KMS-11 (cell line): Measurements from ENCODE around the gene ENTPD2.
"Not testable (repeated sequence)": the region's sequence is repeated elsewhere in the genome, so short reads cannot be mapped to it uniquely, and the experiment has no call there.

ENCODE experiments used
- H2AFZ ChIP-seq: fragments of 200-600 bp; sonication (generic); 2 replicates; pipeline ENCODE4 v1.6.1; 2016; ENCODE audit warnings: antibody characterized with exemption, mixed run types, low read depth
- H3K27ac ChIP-seq: fragments of 200-600 bp; sonication (generic); 2 replicates; pipeline ENCODE4 v1.6.1; 2016; ENCODE audit warnings: mild to moderate bottlenecking, mixed run types
- H3K27me3 ChIP-seq: fragments of 200-600 bp; sonication (generic); 2 replicates; pipeline ENCODE4 v1.6.1; 2017; ENCODE audit warnings: mild to moderate bottlenecking, low read depth, mixed run types, moderate library complexity; ENCODE audit not compliant: insufficient read depth
- H3K36me3 ChIP-seq: fragments of 200-600 bp; sonication (generic); 2 replicates; pipeline ENCODE4 v1.6.1; 2017; ENCODE audit warnings: mild to moderate bottlenecking, mixed run types; ENCODE audit not compliant: insufficient read depth
- H3K4me1 ChIP-seq: fragments of 200-600 bp; sonication (generic); 2 replicates; pipeline ENCODE4 v1.6.1; 2016; ENCODE audit warnings: mild to moderate bottlenecking, low read depth, mixed run types; ENCODE audit not compliant: poor library complexity, severe bottlenecking
- H3K4me2 ChIP-seq: fragments of 200-600 bp; sonication (generic); 2 replicates; pipeline ENCODE4 v1.7.0; 2016; ENCODE audit warnings: mild to moderate bottlenecking, mixed run types
- H3K4me3 ChIP-seq: fragments of 200-600 bp; sonication (generic); IDR thresholded peaks from 2 replicates; pipeline ENCODE4 v1.6.1; 2017; ENCODE audit warnings: low read depth, low read length, mixed read lengths; ENCODE audit not compliant: insufficient read depth
- H3K79me2 ChIP-seq: fragments of 200-600 bp; sonication (generic); 2 replicates; pipeline ENCODE4 v1.6.1; 2016; ENCODE audit warnings: low read depth, mixed run types; ENCODE audit not compliant: insufficient read depth
- H3K9ac ChIP-seq: fragments of 200-600 bp; sonication (generic); 2 replicates; pipeline ENCODE4 v1.6.1; 2016; ENCODE audit warnings: mild to moderate bottlenecking, mixed run types
- H4K20me1 ChIP-seq: fragments of 200-600 bp; sonication (generic); 2 replicates; pipeline ENCODE4 v1.6.1; 2016; ENCODE audit warnings: mild to moderate bottlenecking, mixed run types; ENCODE audit not compliant: insufficient read depth
- TF ChIP-seq, protein P1 (sequence below): fragments of 200-600 bp; sonication (generic); conservative IDR thresholded peaks from 2 replicates; pipeline ENCODE4 v1.6.1; 2017; ENCODE audit warnings: low read depth, mild to moderate bottlenecking, antibody characterized with exemption, low read length, moderate library complexity, mixed read lengths

The ENTPD2 gene

DNA sequence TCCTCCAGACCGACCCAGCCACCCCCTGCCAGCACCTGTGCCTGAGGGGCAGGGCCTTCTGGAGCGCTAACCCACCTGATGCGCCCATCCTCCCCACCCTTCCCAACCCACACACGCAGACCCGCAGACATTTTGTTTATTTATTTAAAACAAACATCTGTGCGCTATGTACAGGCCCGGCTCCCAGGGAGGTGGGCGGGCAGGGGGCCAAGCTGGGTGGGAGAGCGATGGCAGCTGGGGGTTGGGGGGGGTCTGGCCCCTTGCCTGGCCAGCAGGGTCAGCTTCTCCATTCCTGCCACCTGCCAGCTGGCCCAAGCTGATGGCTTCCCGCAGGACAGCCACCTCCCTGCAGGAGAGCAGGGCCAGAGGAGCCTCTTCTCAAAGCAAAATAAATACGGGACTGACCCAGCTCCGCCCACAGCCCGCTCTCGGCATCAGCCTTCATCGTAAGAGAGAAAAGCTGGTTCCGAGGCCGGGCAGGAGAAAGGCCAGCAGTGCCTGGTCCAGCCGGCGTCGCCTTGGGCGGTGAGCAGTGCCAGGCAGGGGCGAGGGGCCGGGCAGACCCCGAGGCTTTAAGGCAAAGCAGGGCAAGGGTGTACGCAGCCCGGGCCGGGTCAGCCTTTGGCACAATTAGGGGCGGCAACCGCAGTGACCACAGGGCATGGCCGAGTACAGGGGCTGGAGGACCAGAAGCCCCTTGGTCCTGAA is 46.6 kb downstream of the ENTPD2 start:
- H4K20me1 ChIP-seq = no peaks in the 10 kb centered on the region
- H3K27ac ChIP-seq = no peak overlapping the region
- H3K36me3 ChIP-seq = no peaks in the 10 kb centered on the region
- H3K27me3 ChIP-seq = peaks cover 50% of the 10 kb centered on the region
- H3K4me3 ChIP-seq = no peak overlapping the region
- H3K4me1 ChIP-seq = no peaks in the 10 kb centered on the region
- TF ChIP-seq, protein P1, sequence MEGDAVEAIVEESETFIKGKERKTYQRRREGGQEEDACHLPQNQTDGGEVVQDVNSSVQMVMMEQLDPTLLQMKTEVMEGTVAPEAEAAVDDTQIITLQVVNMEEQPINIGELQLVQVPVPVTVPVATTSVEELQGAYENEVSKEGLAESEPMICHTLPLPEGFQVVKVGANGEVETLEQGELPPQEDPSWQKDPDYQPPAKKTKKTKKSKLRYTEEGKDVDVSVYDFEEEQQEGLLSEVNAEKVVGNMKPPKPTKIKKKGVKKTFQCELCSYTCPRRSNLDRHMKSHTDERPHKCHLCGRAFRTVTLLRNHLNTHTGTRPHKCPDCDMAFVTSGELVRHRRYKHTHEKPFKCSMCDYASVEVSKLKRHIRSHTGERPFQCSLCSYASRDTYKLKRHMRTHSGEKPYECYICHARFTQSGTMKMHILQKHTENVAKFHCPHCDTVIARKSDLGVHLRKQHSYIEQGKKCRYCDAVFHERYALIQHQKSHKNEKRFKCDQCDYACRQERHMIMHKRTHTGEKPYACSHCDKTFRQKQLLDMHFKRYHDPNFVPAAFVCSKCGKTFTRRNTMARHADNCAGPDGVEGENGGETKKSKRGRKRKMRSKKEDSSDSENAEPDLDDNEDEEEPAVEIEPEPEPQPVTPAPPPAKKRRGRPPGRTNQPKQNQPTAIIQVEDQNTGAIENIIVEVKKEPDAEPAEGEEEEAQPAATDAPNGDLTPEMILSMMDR = no peak
- H3K4me2 ChIP-seq = no peak overlapping the region
- H2AFZ ChIP-seq = no peak overlapping the region
- no peaks in the 10 kb centered on the region for H3K79me2 ChIP-seq
- H3K9ac ChIP-seq = no peak overlapping the region

DNA sequence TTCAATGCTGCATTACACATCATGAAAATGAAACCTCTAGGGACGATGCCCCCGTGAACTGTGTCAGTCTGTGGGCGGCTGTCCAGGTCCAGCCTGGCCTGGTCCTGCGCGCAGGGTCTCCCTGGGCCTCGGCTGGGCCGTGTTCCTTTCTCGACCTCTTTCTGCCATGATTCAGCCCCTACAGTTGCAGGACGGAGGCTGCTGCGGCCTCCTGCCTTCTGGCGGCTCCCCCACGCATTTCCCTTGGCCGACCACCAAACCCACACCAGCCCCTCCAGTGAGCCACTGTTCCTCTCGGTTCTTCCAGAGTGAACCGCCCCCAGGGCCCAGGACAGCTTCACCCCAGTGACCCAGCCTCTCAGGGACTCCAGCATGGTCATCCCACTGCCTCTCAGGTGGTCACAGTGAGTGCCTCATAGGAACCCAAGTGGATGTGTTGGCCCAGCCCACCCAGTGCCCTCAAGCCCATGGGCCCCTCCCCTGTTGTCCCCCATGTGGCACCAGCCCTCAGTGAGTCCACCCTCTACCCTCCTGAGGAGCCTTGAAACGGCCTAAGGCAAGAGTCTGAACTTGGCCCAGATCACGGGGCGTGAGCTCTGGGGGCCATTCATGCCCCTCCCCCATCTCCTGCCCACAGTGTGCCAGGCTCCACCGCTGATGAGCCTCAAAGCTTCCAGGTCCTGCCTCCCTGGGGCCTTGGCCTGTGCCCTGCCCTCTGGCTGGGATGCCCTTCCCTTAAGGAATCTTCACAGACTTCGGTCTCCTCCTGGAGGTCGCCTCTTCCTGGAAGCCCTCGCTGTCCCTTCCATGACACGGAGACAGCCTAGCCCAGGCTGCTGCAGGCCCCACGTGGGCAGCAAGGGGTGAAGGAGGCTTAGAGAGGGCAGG is 47.5 kb downstream of the ENTPD2 start:
- TF ChIP-seq, protein P1 = no peak
- H3K27me3 ChIP-seq = peaks cover 58% of the 10 kb centered on the region
- H3K4me1 ChIP-seq = peaks cover under 1% of the 10 kb centered on the region
- no peak overlapping the region for H2AFZ ChIP-seq
- no peaks in the 10 kb centered on the region for H3K79me2 ChIP-seq
- no peaks in the 10 kb centered on the region for H4K20me1 ChIP-seq
- H3K4me3 ChIP-seq = no peak overlapping the region
- H3K36me3 ChIP-seq = no peaks in the 10 kb centered on the region
- H3K27ac ChIP-seq = no peak overlapping the region
- H3K4me2 ChIP-seq = no peak overlapping the region
- no peak overlapping the region for H3K9ac ChIP-seq

DNA sequence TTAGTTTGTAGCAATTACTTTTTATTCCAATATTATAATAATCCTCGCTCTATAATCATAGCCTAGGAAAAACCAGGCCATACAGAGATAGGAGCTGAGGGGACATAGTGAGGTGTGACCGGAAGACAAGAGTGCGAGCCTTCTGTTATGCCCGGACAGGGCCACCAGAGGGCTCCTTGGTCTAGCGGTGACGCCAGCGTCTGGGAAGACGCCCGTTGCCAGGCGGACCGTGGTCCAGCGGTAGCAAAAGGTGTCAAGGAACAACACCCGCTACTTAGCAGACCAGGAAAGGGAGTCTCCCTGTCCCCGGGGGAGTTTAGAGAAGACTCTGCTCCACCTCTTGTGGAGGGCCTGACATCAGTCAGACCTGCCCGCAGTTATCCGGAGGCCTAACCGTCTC is 49.6 kb downstream of the ENTPD2 start:
- peaks cover 64% of the 10 kb centered on the region for H3K27me3 ChIP-seq
- not testable (repeated sequence) for H4K20me1 ChIP-seq, H3K36me3 ChIP-seq, H2AFZ ChIP-seq, H3K4me2 ChIP-seq, H3K27ac ChIP-seq, H3K4me3 ChIP-seq, H3K79me2 ChIP-seq, H3K9ac ChIP-seq
- TF ChIP-seq, protein P1 = 0 out of 2 replicates have a peak, but pooled peaks have one; percentile 25
- peaks cover 21% of the 10 kb centered on the region for H3K4me1 ChIP-seq

DNA sequence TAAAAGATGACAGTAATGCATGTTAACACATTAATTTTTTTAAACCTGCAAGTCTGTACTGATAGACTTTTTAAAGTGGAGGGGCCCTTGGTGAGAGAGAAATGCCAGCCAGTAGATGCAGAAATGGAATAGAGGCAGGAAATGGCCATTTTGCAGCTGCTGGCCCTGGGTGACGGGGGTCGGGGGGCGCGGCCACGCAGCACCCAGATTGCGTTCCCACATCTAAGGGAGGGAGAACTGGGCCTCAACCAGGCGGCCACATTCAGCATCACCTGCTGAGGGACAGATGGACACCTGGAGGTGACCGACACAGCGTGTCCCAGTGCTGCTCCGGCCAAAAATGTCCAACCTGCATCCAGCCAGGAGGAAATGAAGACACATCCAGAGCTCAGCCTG is 51.2 kb downstream of the ENTPD2 start:
- no peaks in the 10 kb centered on the region for H3K36me3 ChIP-seq
- H3K4me3 ChIP-seq = no peak overlapping the region
- H2AFZ ChIP-seq = no peak overlapping the region
- H3K27ac ChIP-seq = no peak overlapping the region
- peaks cover 71% of the 10 kb centered on the region for H3K27me3 ChIP-seq
- H3K4me2 ChIP-seq = no peak overlapping the region
- H3K9ac ChIP-seq = no peak overlapping the region
- no peaks in the 10 kb centered on the region for H4K20me1 ChIP-seq
- H3K4me1 ChIP-seq = peaks cover 25% of the 10 kb centered on the region
- H3K79me2 ChIP-seq = no peaks in the 10 kb centered on the region
- TF ChIP-seq, protein P1 = no peak
